Loucy (cell line): ENCODE results near the gene FAM131A.

Experiments used
- EZH2phosphoT487 ChIP-seq: fragments of 200-600 bp; IDR thresholded peaks from 2 replicates; pipeline ENCODE4 v1.6.1; 2018; ENCODE audit warnings: antibody characterized with exemption, mild to moderate bottlenecking, moderate library complexity, borderline replicate concordance
- TF ChIP-seq, protein P1 (sequence below): fragments of 200-600 bp; sonication (generic); conservative IDR thresholded peaks from 2 replicates; pipeline ENCODE4 v1.5.1; 2014; ENCODE audit warnings: mild to moderate bottlenecking, antibody characterized with exemption, low read length

DNA sequence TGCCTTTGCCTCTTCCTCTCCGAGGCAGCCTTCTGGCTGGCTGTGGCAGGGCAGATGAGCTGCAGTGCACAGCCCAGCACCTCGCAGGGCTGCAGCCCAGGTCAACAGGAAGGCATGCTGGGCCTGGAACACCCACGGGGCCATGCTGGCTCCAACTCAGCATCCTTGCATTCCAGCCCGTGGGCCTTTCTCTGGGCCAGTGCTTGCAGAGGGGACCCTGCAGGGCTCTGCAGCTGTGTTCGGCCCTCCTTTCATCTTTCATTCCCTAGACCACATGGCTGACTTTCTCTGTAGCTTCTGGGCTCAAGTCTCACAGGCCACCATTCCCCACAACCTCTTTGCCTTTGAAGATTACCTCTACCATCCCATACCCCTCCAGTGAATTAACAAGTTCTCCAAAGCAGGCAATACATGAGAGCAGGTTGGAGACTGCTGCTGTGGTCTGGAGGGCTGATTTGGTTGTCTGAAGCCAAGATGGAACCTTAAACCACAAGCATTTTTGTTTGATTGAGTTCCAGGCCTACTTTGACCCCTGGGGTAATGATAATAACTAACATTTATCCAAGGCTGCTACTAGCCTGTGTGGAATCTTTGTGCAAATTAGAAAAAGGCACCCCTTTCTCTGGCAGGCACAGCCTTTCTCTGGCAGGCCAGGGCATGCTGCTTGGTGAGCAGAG lies 5.9 kb downstream of the FAM131A start:
- TF ChIP-seq, protein P1, sequence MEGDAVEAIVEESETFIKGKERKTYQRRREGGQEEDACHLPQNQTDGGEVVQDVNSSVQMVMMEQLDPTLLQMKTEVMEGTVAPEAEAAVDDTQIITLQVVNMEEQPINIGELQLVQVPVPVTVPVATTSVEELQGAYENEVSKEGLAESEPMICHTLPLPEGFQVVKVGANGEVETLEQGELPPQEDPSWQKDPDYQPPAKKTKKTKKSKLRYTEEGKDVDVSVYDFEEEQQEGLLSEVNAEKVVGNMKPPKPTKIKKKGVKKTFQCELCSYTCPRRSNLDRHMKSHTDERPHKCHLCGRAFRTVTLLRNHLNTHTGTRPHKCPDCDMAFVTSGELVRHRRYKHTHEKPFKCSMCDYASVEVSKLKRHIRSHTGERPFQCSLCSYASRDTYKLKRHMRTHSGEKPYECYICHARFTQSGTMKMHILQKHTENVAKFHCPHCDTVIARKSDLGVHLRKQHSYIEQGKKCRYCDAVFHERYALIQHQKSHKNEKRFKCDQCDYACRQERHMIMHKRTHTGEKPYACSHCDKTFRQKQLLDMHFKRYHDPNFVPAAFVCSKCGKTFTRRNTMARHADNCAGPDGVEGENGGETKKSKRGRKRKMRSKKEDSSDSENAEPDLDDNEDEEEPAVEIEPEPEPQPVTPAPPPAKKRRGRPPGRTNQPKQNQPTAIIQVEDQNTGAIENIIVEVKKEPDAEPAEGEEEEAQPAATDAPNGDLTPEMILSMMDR: no peak
- TF ChIP-seq EZH2phosphoT487: no peak
